NT2/D1 (cell line): ENCODE measurements around the gene STPG4.

Experiments used
- DNase-seq: peaks from one replicate; pipeline ENCODE4 v3.0.0-alpha.2; 2011; ENCODE audit warnings: low read depth, low spot score
- H3K27me3 ChIP-seq: 2 replicates; pipeline ENCODE4 v1.6.0; 2011; ENCODE audit warnings: mild to moderate bottlenecking; ENCODE audit not compliant: insufficient read length, insufficient read depth
- H3K36me3 ChIP-seq: 2 replicates; pipeline ENCODE4 v1.6.1; 2011; ENCODE audit warnings: mild to moderate bottlenecking, low read length, mixed read lengths; ENCODE audit not compliant: insufficient read depth, insufficient read length
- H3K4me1 ChIP-seq: 2 replicates; pipeline ENCODE4 v1.5.1; 2011; ENCODE audit not compliant: insufficient read depth, insufficient read length
- H3K4me3 ChIP-seq: 2 replicates; pipeline ENCODE4 v1.5.1; 2011; ENCODE audit warnings: low read depth; ENCODE audit not compliant: insufficient read length
- H3K9ac ChIP-seq: 2 replicates; pipeline ENCODE4 v1.6.0; 2011; ENCODE audit warnings: low read depth; ENCODE audit not compliant: insufficient read length
- H3K9me3 ChIP-seq: 2 replicates; pipeline ENCODE4 v1.5.1; 2011; ENCODE audit warnings: mild to moderate bottlenecking, low read length; ENCODE audit not compliant: insufficient read depth
- SUZ12 ChIP-seq: IDR thresholded peaks from 2 replicates; pipeline ENCODE4 v1.6.1; 2011; ENCODE audit not compliant: insufficient read length, insufficient read depth; ENCODE audit errors: extremely low read depth
- YY1 ChIP-seq: IDR thresholded peaks from 2 replicates; pipeline ENCODE4 v1.6.1; 2011; ENCODE audit not compliant: insufficient read length, insufficient read depth
- ZNF274 ChIP-seq: IDR thresholded peaks from 2 replicates; pipeline ENCODE4 v1.6.1; 2011; ENCODE audit warnings: mild to moderate bottlenecking, low read depth, low read length

Gene STPG4

GRCh38 chr2:47161475-47161874 is 6.4 kb upstream of the STPG4 start:
- Histone ChIP-seq H3K9ac (no peak overlapping the region), H3K4me1 (no peaks in the 10 kb centered on the region), H3K4me3 (no peak overlapping the region), H3K27me3 (no peaks in the 10 kb centered on the region), H3K9me3 (no peaks in the 10 kb centered on the region), H3K36me3 (peaks cover 67% of the 10 kb centered on the region)
- DNase-seq: no peak
- TF ChIP-seq SUZ12 (no peak), YY1 (no peak), ZNF274 (no peak)

- TF ChIP-seq ZNF274 (no peak), YY1 (no peak), SUZ12 (no peak)
- H3K27me3 ChIP-seq: no peaks in the 10 kb centered on the region
- H3K9ac ChIP-seq: no peak overlapping the region
- DNase-seq: no peak
- no peaks in the 10 kb centered on the region for H3K9me3 ChIP-seq
- no peaks in the 10 kb centered on the region for H3K4me1 ChIP-seq
- H3K4me3 ChIP-seq: no peak overlapping the region
- H3K36me3 ChIP-seq: peaks cover 64% of the 10 kb centered on the region
These were observed 5.6 kb upstream of the STPG4 start for GRCh38 chr2:47160660-47161059.

- no peaks in the 10 kb centered on the region for H3K27me3 ChIP-seq
These were observed 5.1 kb upstream of the STPG4 start for GRCh38 chr2:47160211-47160610.

GRCh38 chr2:47159627-47160026 is 4.5 kb upstream of the STPG4 start:
- no peak for DNase-seq
- H3K9ac ChIP-seq: no peak overlapping the region
- H3K4me1 ChIP-seq: no peaks in the 10 kb centered on the region
- TF ChIP-seq ZNF274 (no peak), SUZ12 (no peak), YY1 (no peak)
- H3K36me3 ChIP-seq: peaks cover 54% of the 10 kb centered on the region
- no peaks in the 10 kb centered on the region for H3K9me3 ChIP-seq
- H3K27me3 ChIP-seq: no peaks in the 10 kb centered on the region
- no peak overlapping the region for H3K4me3 ChIP-seq

More at GRCh38 chr2:47160211-47160610, 5.1 kb upstream of the STPG4 start:
- no peak for DNase-seq
- Histone ChIP-seq H3K4me1 (no peaks in the 10 kb centered on the region), H3K36me3 (peaks cover 59% of the 10 kb centered on the region), H3K9ac (no peak overlapping the region), H3K9me3 (no peaks in the 10 kb centered on the region), H3K4me3 (no peak overlapping the region)
- TF ChIP-seq YY1 (no peak), ZNF274 (no peak), SUZ12 (no peak)

GRCh38 chr2:47158576-47158975 is 3.5 kb upstream of the STPG4 start:
- Histone ChIP-seq H3K9me3 (no peaks in the 10 kb centered on the region), H3K9ac (no peak overlapping the region), H3K27me3 (no peaks in the 10 kb centered on the region), H3K4me3 (no peak overlapping the region), H3K4me1 (no peaks in the 10 kb centered on the region), H3K36me3 (peaks cover 50% of the 10 kb centered on the region)
- no peak for TF ChIP-seq YY1
- no peak for DNase-seq

- TF ChIP-seq ZNF274 (no peak), YY1 (no peak), SUZ12 (no peak)
These were observed 2.3 kb downstream of the STPG4 start for GRCh38 chr2:47152803-47153202.

GRCh38 chr2:47150175-47150574 is 4.9 kb downstream of the STPG4 start:
- no peak for DNase-seq
- no peaks in the 10 kb centered on the region for H3K4me1 ChIP-seq
- H3K9me3 ChIP-seq: no peaks in the 10 kb centered on the region
- peaks cover 7% of the 10 kb centered on the region for H3K36me3 ChIP-seq
- TF ChIP-seq SUZ12: no peak
- no peak for TF ChIP-seq YY1
- TF ChIP-seq ZNF274: no peak
- H3K4me3 ChIP-seq: no peak overlapping the region
- no peak overlapping the region for H3K9ac ChIP-seq
- H3K27me3 ChIP-seq: no peaks in the 10 kb centered on the region

More at GRCh38 chr2:47152803-47153202, 2.3 kb downstream of the STPG4 start:
- H3K9me3 ChIP-seq: no peaks in the 10 kb centered on the region
- no peak overlapping the region for H3K4me3 ChIP-seq
- H3K27me3 ChIP-seq: no peaks in the 10 kb centered on the region
- H3K36me3 ChIP-seq: peaks cover 7% of the 10 kb centered on the region
- no peaks in the 10 kb centered on the region for H3K4me1 ChIP-seq
- no peak overlapping the region for H3K9ac ChIP-seq
- DNase-seq: no peak

- DNase-seq: no peak
- Histone ChIP-seq H3K4me1 (no peaks in the 10 kb centered on the region), H3K4me3 (no peak overlapping the region), H3K9ac (no peak overlapping the region), H3K27me3 (no peaks in the 10 kb centered on the region), H3K36me3 (peaks cover 7% of the 10 kb centered on the region), H3K9me3 (no peaks in the 10 kb centered on the region)
- TF ChIP-seq SUZ12 (no peak), ZNF274 (no peak), YY1 (no peak)
These were observed 8.1 kb downstream of the STPG4 start for GRCh38 chr2:47147021-47147420.
